Endothelial cell of hepatic sinusoid (primary cell): Measurements from ENCODE around the gene FN3KRP.

Experiments used
- in situ Hi-C: cut with HindIII; loops from 2 replicates; pipeline ENCODE4 v1.10.0; 2017; ENCODE audit warnings: low sequenced_read_pairs

The FN3KRP gene

GRCh38 chr17:82774456-82774855 lies 58.0 kb downstream of the FN3KRP start:
- in situ Hi-C loops = loop anchor here (5.0 kb wide), 1 partner anchor 63 kb away; no protein-coding TSS in a partner anchor

GRCh38 chr17:82775001-82775823 lies 58.7 kb downstream of the FN3KRP start:
- in situ Hi-C loops = no loop called here

GRCh38 chr17:82776454-82776853 lies 59.9 kb downstream of the FN3KRP start:
- in situ Hi-C loops = no loop called here
